ENCODE measurements around the gene HMOX1.

The HMOX1 gene

DNA sequence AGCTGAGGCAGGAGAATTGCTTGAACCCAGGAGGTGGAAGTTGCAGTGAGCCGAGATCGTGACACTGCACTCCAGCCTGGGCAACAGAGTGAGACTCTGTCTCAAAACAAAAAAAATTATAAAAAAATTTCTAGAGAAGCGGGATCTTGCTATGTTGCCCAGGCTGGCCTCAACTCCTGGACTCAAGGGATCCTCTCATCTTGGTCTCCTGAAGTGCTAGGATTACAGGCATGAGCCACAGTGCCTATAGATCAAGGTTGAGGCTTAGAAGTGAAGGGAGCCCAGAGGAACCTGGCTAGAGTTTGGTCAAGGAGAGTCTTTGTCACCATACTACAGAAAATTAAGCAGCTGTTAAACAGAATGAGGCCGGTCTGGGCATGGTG is 17.7 kb downstream of the HMOX1 start:
- no peak for DNase-seq
- intact Hi-C loops (cut with DNase I) = no loop called here

DNA sequence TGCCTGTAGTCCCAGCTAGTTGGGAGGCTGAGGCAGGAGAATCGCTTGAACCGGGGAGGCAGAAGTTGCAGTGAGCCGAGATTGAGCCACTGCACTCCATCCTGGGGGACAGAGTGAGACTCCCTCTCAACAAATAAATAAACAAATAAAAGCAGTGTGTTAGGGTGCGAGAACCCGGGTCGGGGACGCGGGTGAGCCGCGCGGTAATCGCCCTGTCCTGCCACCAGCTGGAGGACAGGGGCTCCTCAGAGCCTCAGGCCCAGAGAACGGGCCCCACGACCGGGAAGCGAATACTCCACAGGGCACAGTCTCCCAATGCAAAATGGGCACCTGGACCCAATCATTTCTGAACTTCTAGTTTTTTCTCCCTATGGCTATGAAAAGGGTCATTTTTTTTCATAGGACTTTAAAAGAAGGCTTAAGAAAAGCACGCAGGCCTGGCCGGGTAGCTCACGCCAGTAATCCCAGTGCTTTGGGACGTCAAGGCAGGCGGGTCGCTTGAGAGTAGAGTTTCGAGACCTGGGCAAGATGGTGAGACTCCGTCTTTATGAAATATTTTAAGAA is 18.3 kb downstream of the HMOX1 start:
- intact Hi-C loops (cut with DNase I) = no loop called here
- peak in 3 of 42 donors; percentile 9 to 39 (median 14) for DNase-seq

DNA sequence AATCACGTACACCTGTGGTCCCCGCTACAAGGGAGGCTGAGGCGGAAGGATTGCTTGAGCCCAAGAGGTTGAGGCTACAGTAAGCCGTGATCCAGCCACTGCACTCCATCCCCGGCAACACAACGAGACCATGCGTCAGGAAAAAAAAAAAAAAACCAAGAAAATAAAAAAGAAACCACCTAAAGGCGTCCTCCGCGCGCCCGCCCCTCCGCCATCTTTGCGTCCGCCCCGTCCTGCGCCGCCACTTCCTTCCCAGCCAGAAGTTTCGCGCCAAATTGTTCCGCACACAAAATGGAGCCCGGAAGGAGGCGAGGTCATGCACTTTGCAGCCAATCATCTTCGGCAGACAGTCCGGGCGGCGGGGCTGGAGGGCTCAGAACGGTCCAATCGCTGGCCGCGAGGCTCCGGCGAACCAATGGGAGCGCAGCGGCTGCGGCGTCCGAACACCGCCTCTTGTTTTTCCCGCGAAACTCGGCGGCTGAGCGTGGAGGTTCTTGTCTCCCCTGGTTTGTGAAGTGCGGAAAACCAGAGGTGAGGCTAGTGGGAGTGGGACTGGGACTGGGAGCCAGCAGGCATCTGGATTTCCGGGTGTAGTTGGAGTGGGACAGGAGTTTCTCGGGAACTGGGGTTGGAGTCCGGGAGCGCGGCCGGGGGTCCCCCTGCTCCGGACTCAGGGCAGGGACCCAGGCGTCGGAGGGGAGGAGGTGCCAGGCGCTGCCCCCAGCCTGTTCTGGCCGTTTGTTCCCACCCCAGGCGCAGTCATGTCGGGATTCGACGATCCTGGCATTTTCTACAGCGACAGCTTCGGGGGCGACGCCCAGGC is 19.0 kb downstream of the HMOX1 start, which contains the start of gene MCM5:
MCM5 (plus strand) TSS at position 463 of the 823 bp plus-strand sequence; CDS start at position 762, 299 bp downstream.
- DNase-seq = peak; percentile 95 to 99 (median 98)
- intact Hi-C loops (cut with DNase I) = no loop called here

DNA sequence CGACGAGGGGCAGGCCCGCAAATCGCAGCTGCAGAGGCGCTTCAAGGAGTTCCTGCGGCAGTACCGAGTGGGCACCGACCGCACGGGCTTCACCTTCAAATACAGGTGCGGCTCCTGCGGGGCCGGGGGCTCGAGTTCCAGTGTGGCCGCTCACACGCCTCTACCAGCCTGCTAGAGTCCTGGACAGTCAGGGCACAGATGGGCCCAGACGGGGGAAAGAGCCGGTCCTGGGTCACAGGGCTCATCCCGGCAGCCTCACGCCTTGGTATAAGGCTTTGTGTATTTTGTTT is 19.6 kb downstream of the HMOX1 start:
- intact Hi-C loops (cut with DNase I) = no loop called here
- DNase-seq = no peak

DNA sequence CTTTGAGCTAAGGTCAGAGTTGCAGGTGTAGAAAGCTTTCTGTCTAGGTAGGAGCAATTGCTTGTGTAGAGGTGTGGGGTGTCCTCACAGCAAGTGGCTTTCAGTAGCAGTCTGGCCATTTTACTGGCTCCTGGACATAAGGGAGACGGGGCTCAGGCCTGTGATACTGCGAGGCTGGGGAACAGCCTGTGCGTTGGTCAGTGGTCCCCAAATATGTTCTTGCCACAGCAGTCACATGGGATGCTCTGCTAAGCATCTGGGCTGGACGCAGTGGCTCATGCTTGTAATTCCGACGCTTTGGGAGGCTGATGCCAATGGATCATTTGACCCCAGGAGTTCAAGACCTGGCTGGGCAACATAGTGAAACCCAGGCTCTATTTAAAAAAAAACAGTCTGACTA is 21.0 kb downstream of the HMOX1 start:
- intact Hi-C loops (cut with DNase I) = no loop called here

DNA sequence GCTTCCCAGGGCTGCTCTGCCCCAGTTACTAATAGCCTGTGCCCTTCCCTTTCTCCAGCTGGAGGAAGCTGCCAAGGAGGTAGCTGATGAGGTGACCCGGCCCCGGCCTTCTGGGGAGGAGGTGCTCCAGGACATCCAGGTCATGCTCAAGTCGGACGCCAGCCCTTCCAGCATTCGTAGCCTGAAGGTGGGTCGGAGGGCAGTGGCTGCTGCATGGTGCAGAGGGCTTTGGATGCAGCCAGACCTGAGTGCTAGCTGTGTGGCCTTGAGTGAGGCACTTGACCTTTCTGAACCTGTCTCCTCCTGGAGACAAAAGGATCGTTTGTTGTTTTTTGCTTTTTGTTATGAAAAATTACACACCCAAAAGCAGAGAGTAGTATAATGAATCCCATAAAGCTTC is 22.5 kb downstream of the HMOX1 start:
- intact Hi-C loops (cut with DNase I) = no loop called here
- DNase-seq = no peak

More for the DNA sequence above, 21.0 kb downstream of the HMOX1 start:
- DNase-seq = no peak

DNA sequence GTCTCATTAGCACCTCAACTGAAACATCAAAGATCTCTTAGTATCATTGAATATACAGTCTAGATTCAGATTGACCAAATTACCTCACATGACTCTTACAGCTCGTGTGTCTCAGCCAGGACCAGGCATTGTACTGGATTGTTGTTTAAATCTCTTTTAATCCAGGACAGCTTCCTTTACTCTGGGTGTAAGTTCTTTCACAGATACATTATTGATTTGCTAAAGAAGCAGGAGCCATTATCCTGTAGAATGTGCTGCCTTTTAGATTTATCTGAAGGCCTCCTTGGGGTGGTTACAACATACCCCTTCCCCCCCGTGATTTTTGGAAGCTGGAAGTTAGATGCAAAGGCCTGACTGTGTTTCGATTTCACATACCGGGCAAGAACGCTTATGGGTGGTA is 23.3 kb downstream of the HMOX1 start:
- no peak for DNase-seq
- intact Hi-C loops (cut with DNase I) = no loop called here

DNA sequence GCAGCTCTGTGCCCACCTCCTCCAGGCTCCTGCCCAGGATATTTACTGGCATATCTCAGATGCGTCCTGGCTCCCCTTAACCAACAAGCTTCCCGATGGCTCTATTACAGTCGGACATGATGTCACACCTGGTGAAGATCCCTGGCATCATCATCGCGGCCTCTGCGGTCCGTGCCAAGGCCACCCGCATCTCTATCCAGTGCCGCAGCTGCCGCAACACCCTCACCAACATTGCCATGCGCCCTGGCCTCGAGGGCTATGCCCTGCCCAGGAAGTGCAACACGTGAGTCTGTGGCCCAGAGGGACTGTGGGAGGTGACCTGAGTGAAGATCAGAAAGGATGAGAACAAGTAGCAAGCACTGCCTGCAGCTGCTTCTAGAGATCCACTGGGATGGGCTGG is 25.5 kb downstream of the HMOX1 start:
- intact Hi-C loops (cut with DNase I) = no loop called here
- DNase-seq = no peak

DNA sequence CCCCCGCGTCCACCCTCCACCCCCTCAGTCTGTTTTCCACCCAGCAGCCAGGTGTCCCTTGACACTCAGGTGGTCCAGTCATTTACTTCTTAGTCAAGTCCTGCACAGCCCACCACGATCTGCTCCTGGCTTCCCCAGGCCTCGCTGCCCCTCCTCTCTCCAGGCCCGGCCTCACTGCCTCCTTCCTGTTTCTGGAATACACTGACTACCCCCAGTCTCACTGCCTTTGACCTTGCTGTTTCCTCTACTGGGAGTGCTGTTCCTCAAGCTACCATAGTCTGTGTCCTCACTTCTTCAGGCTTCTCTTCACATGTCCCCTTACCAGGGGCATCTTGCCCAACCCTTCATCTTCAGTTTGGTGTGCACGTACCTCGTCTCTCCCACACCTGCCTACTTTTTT is 26.5 kb downstream of the HMOX1 start:
- DNase-seq = no peak
- intact Hi-C loops (cut with DNase I) = no loop called here

DNA sequence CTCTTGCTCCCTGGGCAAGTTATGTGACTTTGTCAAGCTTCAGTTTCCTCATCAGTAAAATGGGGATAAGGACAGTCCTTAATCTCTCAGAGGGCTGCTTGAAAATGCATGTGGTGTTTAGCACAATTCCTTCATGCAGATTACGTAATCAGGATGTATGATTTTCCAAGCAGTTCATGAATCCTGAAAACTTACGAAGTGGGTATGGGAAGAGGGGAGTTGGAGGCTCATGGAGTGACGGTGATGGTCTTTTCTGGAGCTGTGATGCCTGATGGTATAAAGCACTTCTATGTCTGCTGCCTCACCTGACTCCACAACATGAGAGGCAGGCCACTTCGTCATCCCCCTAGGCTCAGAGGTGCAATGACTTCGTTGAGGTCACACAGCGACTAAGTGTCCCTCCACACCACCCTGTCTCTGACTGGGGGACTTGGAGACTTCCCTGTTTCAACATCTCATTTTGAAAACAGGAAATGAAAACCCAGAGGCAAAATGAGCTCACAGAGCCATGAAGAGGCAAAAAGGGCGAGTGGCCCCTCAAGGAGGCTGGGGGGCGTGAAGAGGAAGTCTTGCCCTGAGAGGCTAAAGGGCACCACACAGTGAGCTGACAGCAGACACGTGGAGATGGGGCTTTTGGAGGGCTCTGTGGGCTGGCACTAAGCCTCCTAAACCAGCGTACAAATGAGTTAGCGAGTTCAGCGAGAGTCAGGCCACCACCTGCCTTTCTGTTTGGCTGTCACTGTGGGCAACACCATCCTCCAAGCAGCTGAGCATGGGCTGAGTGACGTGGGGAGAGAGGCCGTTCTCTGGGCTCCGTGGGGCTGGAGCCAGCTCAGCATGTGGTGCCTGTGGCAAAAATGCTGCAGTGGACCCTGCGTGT is 29.1 kb downstream of the HMOX1 start:
- DNase-seq = peak in 37 of 42 donors; percentile 11 to 72 (median 45)
- intact Hi-C loops (cut with DNase I) = no loop called here

DNA sequence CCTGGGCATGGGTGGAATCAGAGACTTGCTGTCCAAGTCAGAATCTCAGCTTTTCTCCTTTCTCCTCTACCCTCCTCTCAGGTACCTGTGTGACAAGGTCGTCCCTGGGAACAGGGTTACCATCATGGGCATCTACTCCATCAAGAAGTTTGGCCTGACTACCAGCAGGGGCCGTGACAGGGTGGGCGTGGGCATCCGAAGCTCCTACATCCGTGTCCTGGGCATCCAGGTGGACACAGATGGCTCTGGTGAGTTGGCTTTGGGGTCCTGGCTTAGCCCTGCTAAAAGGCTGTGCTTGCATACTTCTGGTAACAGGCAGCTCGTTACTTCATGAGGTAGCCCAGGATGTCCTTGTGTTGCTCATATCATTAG is 29.8 kb downstream of the HMOX1 start:
- DNase-seq = no peak
- intact Hi-C loops (cut with DNase I) = no loop called here

DNA sequence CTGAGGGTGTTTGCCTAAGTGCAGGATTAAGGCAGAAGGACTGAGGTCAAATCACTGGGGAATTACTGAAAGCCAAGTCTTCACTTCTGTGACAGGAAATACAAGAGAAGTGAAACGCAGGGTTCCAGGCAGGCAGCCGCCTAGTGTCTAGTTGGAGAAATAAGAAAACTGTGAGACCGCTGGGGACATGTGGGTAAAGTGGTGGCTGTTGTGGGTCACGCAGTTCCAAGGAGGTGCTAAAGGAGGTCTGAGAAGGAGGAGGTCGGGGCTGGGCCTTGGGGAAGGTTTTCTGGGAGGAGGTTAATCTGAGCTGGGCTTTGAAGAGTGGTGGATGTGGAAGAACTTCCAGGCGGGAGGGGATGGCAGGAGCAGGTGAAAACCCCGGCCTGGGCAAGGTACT is 30.2 kb downstream of the HMOX1 start:
- DNase-seq = peak in 5 of 42 donors; percentile 15 to 31 (median 19)
- intact Hi-C loops (cut with DNase I) = no loop called here

DNA sequence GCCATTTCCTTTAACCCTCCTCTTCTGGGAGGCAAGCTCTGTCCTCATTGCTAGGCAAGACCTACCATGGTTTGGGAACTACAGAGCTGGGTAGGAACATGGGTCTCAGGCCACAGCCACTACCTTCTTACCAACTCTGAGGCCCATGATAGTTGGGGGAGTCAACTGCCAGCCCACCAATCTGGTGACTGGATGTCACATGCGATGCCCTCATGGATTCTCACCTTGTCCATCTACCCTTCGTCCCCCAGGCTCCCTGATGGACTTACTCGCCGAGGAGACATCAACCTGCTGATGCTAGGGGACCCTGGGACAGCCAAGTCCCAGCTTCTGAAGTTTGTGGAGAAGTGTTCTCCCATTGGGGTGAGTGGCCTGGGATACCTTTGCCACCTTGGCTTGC is 32.7 kb downstream of the HMOX1 start:
- intact Hi-C loops (cut with DNase I) = no loop called here
- DNase-seq = no peak

DNA sequence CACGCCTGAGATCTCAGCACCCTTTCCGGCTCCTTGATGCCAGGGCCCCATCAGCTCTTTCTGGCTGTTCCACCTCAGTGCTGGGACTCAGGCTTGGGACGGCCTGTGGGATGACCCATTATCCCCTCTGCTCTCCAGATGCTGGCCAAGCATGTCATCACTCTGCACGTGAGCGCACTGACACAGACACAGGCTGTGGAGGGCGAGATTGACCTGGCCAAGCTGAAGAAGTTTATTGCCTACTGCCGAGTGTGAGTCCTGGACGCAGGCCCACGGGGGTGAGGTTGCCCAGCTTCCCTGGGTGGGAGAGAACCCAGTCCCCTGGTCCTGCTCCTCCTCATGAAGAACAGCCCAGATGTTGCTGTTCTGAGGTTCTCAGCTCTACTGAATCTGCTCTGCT is 36.7 kb downstream of the HMOX1 start:
- intact Hi-C loops (cut with DNase I) = no loop called here

DNA sequence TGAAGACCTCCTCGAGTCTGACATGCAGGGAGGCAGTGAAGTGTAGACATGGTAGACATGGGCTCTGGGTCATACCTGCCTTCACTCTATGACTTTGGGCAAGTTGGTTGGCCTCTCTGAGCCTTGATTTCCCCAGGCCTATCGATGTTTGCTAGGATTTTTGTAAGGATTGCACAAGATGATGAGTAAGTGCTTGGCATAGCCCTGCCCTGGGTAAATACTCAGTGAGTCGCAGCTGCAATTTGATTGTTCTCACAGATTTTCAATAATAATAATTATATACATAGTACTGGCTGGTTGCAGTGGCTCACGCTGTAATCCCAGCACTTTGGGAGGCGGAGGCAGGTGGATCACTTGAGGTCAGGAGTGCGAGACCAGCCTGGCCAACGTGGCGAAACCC is 37.2 kb downstream of the HMOX1 start:
- DNase-seq = no peak
- intact Hi-C loops (cut with DNase I) = no loop called here

More for the DNA sequence above, 36.7 kb downstream of the HMOX1 start:
- no peak for DNase-seq

DNA sequence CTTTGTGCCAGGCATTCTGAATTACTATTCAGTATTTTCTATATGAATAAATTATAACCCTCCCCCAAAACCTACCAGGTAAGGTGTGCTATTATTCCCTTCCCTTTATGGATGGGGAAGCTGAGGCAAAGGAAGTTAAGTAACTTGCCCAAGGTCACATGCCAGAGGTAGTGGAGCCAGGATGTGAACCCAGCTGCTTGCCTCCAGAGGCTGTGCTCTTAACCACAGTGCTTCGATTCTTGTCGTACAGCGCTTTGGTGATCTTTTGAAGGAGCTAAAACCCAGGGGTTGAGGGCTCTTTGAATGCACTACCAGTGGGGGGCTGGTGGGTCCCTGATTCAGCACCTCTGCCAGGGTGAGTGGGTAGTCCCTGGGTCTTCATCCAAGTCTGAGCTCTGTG is 37.8 kb downstream of the HMOX1 start:
- intact Hi-C loops (cut with DNase I) = no loop called here

DNA sequence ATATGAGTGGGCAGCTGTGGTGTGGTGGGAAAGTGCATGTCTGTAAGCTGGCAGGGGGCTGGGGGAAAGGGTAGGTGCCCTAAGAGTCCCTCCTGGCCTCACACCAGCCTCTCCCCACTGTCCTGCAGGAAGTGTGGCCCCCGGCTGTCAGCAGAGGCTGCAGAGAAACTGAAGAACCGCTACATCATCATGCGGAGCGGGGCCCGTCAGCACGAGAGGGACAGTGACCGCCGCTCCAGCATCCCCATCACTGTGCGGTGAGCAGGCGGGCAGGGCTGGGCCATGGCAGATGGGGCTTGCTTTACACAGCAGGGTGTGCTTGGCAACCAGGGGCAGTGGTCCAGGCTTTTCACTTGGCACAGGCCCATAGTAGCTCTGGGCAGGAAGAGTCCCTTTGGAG is 38.9 kb downstream of the HMOX1 start:
- no peak for DNase-seq
- intact Hi-C loops (cut with DNase I) = no loop called here

More for the DNA sequence above, 37.8 kb downstream of the HMOX1 start:
- DNase-seq = no peak

DNA sequence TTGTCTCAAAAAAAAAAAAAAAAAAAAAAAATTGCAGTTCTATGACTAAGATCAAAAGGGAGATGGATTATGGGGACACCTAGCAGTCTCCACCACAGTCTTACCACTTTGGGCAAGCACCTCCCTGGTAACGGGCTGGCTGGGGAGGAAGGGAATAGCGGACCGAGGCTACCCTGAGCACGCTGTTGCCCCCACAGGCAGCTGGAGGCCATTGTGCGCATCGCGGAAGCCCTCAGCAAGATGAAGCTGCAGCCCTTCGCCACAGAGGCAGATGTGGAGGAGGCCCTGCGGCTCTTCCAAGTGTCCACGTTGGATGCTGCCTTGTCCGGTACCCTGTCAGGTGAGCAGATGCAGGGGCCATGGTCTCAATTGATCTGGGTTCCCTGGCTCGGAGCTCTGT is 40.2 kb downstream of the HMOX1 start:
- intact Hi-C loops (cut with DNase I) = no loop called here

DNA sequence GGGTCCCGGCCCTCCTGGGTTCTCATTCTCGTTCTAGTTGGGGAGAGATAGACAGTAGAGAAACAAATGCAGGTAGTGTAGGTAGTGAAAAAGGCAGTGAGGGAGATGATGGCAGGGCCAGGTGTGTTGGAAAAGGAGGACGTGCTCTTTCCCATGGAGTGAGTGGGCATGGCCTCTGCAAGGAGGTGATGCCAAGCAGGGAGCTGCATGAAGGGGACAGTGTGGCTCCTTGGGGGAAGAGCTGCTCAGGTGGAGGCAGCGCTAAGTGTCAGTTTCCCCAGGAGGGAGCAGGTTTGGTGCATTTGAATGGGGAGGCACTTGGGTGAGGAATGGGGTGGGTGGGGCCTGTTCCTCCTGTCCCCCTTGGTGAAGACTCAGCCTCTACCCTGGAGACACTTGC is 41.2 kb downstream of the HMOX1 start:
- intact Hi-C loops (cut with DNase I) = no loop called here
- no peak for DNase-seq

More for the DNA sequence above, 40.2 kb downstream of the HMOX1 start:
- no peak for DNase-seq

DNA sequence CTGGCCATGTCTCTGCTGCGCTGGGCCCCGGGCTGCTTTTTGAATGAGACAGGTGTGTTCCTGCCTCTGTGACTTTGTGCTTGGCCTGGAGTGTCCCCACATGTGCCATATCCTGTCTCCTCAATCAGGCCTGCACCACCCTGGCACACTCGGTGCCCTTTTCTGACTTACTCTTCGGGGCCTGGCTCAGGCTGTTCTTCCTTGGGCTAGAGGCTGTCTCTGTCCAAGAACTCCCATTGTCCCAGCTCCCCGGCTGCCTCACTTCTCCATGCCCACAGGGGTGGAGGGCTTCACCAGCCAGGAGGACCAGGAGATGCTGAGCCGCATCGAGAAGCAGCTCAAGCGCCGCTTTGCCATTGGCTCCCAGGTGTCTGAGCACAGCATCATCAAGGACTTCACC is 42.0 kb downstream of the HMOX1 start:
- DNase-seq = no peak
- intact Hi-C loops (cut with DNase I) = no loop called here

Measured in head of caudate nucleus (tissue), 42 donors.